ENCODE data around the gene ABCA5.

DNA sequence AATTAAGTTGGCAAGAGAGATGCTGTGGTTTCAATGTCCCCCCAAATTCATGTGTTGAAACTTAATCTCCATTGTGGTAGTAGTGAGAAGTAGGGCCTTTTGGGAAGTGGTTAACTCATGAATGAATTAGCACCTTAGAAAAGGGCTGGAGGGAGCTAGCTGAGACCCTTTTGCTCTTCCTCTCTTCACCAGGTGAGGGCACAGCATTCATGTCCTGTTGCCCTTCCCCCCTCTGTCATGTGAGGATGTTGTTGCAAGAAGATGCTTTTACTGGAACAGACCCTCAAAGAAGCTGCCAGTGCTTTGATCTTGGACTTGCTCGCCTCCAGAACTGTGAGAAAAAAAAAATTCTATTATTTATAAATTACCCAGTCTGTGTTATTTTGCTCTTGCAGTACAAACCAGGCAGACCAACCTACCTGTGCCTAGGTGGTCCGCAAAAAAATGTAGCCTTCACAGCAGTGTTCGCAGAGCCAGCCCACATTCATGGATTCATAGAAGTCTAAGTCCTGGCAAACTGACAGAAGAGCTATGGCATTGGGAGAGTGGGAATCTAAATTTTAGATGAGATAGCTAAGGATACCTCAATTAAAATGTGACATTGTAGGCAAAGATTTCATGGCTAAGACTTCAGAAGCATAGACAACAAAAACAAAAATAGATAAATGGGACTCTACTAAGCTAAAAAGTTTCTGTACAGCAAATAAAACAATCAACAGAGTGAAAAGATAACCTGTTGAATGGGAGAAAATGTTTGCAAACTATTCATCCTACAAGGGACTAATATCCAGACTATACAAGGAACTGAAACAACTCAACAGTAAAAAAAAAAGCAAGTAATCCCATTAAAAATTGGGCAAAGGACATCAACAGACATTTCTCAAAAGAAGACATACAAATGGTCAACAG, 32.0 kb upstream of the ABCA5 start:
- TF ChIP-seq, protein P1, sequence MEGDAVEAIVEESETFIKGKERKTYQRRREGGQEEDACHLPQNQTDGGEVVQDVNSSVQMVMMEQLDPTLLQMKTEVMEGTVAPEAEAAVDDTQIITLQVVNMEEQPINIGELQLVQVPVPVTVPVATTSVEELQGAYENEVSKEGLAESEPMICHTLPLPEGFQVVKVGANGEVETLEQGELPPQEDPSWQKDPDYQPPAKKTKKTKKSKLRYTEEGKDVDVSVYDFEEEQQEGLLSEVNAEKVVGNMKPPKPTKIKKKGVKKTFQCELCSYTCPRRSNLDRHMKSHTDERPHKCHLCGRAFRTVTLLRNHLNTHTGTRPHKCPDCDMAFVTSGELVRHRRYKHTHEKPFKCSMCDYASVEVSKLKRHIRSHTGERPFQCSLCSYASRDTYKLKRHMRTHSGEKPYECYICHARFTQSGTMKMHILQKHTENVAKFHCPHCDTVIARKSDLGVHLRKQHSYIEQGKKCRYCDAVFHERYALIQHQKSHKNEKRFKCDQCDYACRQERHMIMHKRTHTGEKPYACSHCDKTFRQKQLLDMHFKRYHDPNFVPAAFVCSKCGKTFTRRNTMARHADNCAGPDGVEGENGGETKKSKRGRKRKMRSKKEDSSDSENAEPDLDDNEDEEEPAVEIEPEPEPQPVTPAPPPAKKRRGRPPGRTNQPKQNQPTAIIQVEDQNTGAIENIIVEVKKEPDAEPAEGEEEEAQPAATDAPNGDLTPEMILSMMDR (IDR thresholded peaks at IDR 0.05; ENCODE audit: low read length), result peak; percentile 49
- TF ChIP-seq EZH2 (optimal IDR thresholded peaks at IDR 0.05; ENCODE audit: low read depth, low read length) (no peak), EZH2phosphoT487 (IDR thresholded peaks at IDR 0.05; ENCODE audit: low read length) (no peak)
